Esophagus squamous epithelium (tissue), 5 donors: ENCODE data around the gene SYNE3. TPM values are rescaled to one million over a fixed set of nuclear protein-coding genes. Genes with fewer than 3 reads are reported as not detected.

Experiments used
- DNase-seq: peaks from one replicate; lab custom pipeline; 2025; lab: John Stamatoyannopoulos, UW
- H3K27ac ChIP-seq, 4 donors: fragments of 200-600 bp; sonication (generic); one replicate each; pipeline ENCODE4 v1.5.1; 2016 to 2019; ENCODE audit warnings: mild to moderate bottlenecking in 1 of 4
- H3K27me3 ChIP-seq, 4 donors: fragments of 200-600 bp; sonication (generic); 1 replicate in 3 of 4; 2 replicates in 1 of 4; pipeline versions ENCODE4 v1.5.1 to v1.6.0; 2017 to 2021; ENCODE audit warnings: antibody characterized with exemption in 1 of 4
- H3K36me3 ChIP-seq, 3 donors: fragments of 200-600 bp; sonication (generic); one replicate each; pipeline ENCODE4 v1.5.1; 2016 to 2019
- H3K4me1 ChIP-seq, 3 donors: fragments of 200-600 bp; sonication (generic); one replicate each; pipeline ENCODE4 v1.5.1; 2017 to 2019
- H3K4me3 ChIP-seq, 4 donors: fragments of 200-600 bp; sonication (generic); 1 replicate in 3 of 4; 2 replicates in 1 of 4; pipeline ENCODE4 v1.5.1; 2016 to 2019; ENCODE audit warnings: mild to moderate bottlenecking in 2 of 4, moderate library complexity in 1 of 4
- H3K9me3 ChIP-seq, 3 donors: fragments of 200-600 bp; sonication (generic); one replicate each; pipeline ENCODE4 v1.5.1; 2016 to 2019
- POLR2A ChIP-seq, 4 donors: fragments of 450-650 bp; IDR thresholded peaks; one replicate each; pipeline ENCODE4 v1.6.1; 2017; ENCODE audit warnings: antibody characterized with exemption in 4 of 4, mild to moderate bottlenecking in 4 of 4, moderate library complexity in 3 of 4
- WGBS, 2 donors: methylation state at CpG; one replicate each; pipeline ENCODE4 v1.1.5; 2018; 5-methylcytosine and 5-hydroxymethylcytosine counted together
- intact Hi-C: fragments of 100-400 bp; cut with DNase I; formaldehyde crosslinking; loops from one replicate; pipeline ENCODE4 v1.15.0; 2022
- total RNA-seq, 4 donors: library from RNA; depleted of rRNA; stranded (reverse); fragments of >200 nt; gene quantifications; one replicate each; pipeline ENCODE4 v1.1.0, GENCODE V29; 2016
- TF ChIP-seq, protein P1 (sequence below), 6 experiments: fragments of 450-650 bp in 4 of 6; fragments of 200-600 bp in 2 of 6; sonication (generic) in 2 of 6; IDR thresholded peaks; one replicate each; pipeline ENCODE4 v1.5.1; 2016 to 2019; ENCODE audit warnings: antibody characterized with exemption in 6 of 6, mild to moderate bottlenecking in 4 of 6, moderate library complexity in 4 of 6
- donor health status: DM: yes; HTN: yes; CAD: no.

Gene SYNE3
- total RNA-seq, 4 donors from 2014 or later = 1.5 to 11.6 (median 5.5) TPM

DNA sequence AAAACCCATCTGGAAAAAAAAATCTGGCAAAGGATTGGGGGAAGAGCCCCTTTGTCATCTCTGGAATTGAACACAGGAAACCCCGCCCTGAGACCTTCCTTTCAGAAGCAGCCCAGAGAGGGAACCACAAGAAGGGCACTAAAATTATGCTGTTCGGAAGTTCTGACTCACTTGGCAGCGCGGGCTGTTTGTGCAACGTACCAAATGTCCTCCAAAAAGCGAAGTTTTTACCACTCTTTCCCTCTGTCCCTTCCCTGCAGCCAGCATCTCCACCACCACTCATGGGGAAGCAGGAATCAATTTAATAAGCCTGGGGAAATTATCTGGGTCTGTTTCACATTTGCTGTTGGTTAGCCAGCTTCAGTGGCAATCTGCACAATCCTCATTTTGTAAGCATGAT lies 3.2 kb upstream of the SYNE3 start:
- Histone ChIP-seq H3K27me3 (peaks cover 0 to 25% (median 0%) of the 10 kb centered on the region in 4 donors), H3K4me3 (no peak overlapping the region), H3K27ac (peak overlapping the region; percentile 51 to 93 (median 73)), H3K4me1 (peaks cover 49 to 88% (median 60%) of the 10 kb centered on the region in 3 donors), H3K36me3 (no peaks in the 10 kb centered on the region), H3K9me3 (no peaks in the 10 kb centered on the region)
- TF ChIP-seq, protein P1, sequence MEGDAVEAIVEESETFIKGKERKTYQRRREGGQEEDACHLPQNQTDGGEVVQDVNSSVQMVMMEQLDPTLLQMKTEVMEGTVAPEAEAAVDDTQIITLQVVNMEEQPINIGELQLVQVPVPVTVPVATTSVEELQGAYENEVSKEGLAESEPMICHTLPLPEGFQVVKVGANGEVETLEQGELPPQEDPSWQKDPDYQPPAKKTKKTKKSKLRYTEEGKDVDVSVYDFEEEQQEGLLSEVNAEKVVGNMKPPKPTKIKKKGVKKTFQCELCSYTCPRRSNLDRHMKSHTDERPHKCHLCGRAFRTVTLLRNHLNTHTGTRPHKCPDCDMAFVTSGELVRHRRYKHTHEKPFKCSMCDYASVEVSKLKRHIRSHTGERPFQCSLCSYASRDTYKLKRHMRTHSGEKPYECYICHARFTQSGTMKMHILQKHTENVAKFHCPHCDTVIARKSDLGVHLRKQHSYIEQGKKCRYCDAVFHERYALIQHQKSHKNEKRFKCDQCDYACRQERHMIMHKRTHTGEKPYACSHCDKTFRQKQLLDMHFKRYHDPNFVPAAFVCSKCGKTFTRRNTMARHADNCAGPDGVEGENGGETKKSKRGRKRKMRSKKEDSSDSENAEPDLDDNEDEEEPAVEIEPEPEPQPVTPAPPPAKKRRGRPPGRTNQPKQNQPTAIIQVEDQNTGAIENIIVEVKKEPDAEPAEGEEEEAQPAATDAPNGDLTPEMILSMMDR (IDR thresholded peaks at IDR 0.05) = no peak
- TF ChIP-seq POLR2A (IDR thresholded peaks at IDR 0.05) = no peak
- peak; percentile 40 for DNase-seq
- WGBS, 2 donors = 0 to 11% methylated on average over 6 of the region's 6 CpGs
- intact Hi-C loops = no loop called here

DNA sequence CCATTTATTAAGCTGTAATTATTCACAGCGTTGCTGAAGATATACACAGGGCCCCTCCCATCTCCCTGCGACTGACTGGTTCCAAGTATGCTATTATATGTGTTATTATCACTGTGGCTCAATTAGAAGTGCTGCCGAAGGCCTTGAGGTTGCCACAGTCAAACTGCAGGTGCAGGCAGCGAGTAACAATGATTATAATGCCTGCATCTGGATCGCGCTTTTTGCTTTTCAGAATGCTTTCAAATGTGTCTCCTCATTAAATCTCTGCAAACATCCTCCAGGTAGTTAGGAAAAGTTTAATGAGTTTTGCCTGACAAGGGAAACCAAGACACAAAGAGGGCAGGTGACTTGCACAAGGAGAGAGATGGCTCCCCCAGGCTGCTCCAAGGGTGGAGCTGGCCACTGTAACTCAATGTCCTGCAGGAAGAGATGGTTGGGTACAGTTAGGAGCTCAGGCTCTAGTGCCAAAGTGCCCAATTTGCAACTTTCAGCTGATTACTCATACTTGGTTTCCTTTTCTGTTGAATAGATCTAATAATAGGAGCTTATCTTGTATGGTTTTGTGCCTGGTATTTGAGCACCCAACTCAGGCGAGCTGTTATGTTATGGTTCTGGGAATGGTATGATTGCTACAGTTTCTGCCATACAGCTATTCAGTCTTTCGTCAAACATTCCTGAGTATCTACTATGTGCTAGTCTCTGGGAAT lies 1.7 kb upstream of the SYNE3 start:
- intact Hi-C loops = no loop called here
- 35 to 40% methylated on average over 8 of the region's 8 CpGs for WGBS, 2 donors
- H3K27me3 ChIP-seq = peaks cover 0 to 35% (median 0%) of the 10 kb centered on the region in 4 donors
- no peak overlapping the region for H3K4me3 ChIP-seq
- TF ChIP-seq POLR2A (IDR thresholded peaks at IDR 0.05) = no peak
- TF ChIP-seq, protein P1 (IDR thresholded peaks at IDR 0.05) = no peak
- H3K4me1 ChIP-seq = peaks cover 54 to 88% (median 59%) of the 10 kb centered on the region in 3 donors
- no peaks in the 10 kb centered on the region for H3K36me3 ChIP-seq
- peak overlapping the region in 3 of 4 donors; percentile 55 to 93 (median 91) for H3K27ac ChIP-seq
- no peaks in the 10 kb centered on the region for H3K9me3 ChIP-seq
- DNase-seq = no peak

DNA sequence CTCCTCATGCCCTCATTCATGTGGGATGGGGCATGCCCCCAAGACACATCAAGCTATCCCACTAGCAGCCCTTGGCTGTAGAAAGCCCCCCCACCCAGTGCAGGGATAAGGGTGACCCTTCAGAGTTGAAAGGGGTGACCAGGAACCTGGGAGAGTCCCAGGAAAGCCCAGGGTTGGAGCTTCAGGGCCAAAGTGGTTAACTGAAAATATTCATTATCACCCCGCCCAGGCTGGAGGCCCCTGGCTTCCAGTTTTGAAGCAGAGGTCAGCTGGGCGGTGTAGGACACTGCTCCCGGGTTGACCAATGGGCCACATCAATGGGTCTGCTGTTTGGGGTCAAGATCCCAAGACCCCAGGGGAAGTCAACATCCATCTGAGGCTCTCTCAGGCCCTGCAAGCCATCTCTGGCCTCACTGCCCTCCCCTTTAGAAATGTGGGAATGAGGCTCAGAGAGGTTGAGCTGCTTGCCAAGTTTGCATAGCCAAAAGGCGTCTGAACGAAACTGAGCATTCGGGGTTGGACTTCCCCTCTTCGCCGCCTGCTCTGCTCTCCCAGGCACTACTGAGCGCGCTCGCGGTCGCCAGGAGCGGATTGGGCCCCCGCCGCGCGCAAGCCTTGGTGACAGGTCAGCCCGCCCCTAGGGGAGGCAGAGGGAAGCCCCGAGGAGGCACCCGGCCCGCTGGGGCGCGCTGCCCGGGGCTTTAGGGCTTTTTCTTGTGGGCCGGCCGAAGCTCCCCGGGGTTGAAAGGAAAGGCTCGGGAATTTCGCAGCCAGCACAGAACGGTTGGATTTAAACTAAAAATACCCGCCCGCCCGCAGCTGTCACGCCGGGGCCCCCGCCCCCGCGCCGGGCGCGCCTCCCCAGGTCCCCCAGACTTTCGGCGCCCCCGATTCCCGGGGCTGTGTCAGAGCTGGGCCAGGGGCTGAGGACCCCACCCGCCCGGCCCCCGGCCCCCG lies 576 bp downstream of the SYNE3 start:
- DNase-seq = no peak
- H3K4me1 ChIP-seq = peaks cover 54 to 94% (median 60%) of the 10 kb centered on the region in 3 donors
- peak overlapping the region; percentile 51 to 85 (median 68) for H3K4me3 ChIP-seq
- WGBS, 2 donors = 6% methylated on average over 7 of the region's 50 CpGs; no CpG with 5 or more reads in 1 of the 2 donors
- intact Hi-C loops = no loop called here
- H3K36me3 ChIP-seq = no peaks in the 10 kb centered on the region
- no peaks in the 10 kb centered on the region for H3K9me3 ChIP-seq
- H3K27me3 ChIP-seq = peaks cover 0 to 35% (median 0%) of the 10 kb centered on the region in 4 donors
- H3K27ac ChIP-seq = peak overlapping the region; percentile 75 to 93 (median 86)
- TF ChIP-seq, protein P1 (IDR thresholded peaks at IDR 0.05) = peak in 4 of 6 experiments; percentile 34 to 45 (median 38)
- TF ChIP-seq POLR2A (IDR thresholded peaks at IDR 0.05) = peak in 1 of 4 donors; percentile 28

DNA sequence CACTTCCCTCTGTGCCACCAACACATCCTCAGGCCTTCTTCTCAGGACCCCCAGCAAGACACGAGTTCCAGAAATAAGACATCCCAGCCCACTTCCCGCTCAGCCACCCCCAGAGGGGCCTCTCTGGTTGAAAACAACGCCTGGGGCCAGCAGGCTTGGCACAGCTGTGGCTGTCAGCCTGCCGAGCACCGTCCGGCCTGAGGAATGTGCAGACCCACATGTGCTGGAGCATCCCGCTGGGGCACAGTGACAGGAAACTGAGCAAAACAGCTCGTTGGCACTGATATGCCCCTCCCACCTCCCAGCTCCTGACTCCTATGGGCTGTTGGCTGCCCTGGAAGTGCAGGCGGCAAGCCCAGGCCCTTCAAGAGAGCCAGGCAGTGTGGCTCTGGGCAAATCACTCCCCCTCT lies 1.4 kb downstream of the SYNE3 start:
- WGBS, 2 donors = 0% methylated on average over 1 to 3 of the region's 9 CpGs
- intact Hi-C loops = no loop called here

More for the DNA sequence above, 1.4 kb downstream of the SYNE3 start:
- Histone ChIP-seq H3K4me1 (peaks cover 50 to 95% (median 60%) of the 10 kb centered on the region in 3 donors), H3K36me3 (no peaks in the 10 kb centered on the region), H3K27me3 (peaks cover 0 to 35% (median 0%) of the 10 kb centered on the region in 4 donors), H3K9me3 (no peaks in the 10 kb centered on the region), H3K4me3 (peak overlapping the region in 3 of 4 donors; percentile 58 to 85 (median 77)), H3K27ac (peak overlapping the region; percentile 75 to 93 (median 86))
- DNase-seq = no peak
- TF ChIP-seq POLR2A (IDR thresholded peaks at IDR 0.05) = no peak
- TF ChIP-seq, protein P1 (IDR thresholded peaks at IDR 0.05) = no peak
